GM19035 (cell line): ENCODE measurements around the gene OLFM4.

Experiments
- ATAC-seq: cut with Tn5 transposase; IDR thresholded peaks from one replicate; pipeline ENCODE4 v1.9.1; 2021; ENCODE audit not compliant: unreplicated experiment

The OLFM4 gene

GRCh38 chr13:53066411-53066810, 37.8 kb downstream of the OLFM4 start:
- no peak for ATAC-seq

GRCh38 chr13:53068585-53069520, 40.2 kb downstream of the OLFM4 start:
- no peak for ATAC-seq

- no peak for ATAC-seq
Observed at GRCh38 chr13:53069800-53070199, 41.2 kb downstream of the OLFM4 start.

GRCh38 chr13:53073711-53074110, 45.1 kb downstream of the OLFM4 start:
- no peak for ATAC-seq

- ATAC-seq = no peak
Observed at GRCh38 chr13:53074114-53074513, 45.5 kb downstream of the OLFM4 start.

- no peak for ATAC-seq
Observed at GRCh38 chr13:53075356-53076041, 46.9 kb downstream of the OLFM4 start.

- ATAC-seq = no peak
Observed at GRCh38 chr13:53079691-53080090, 51.1 kb downstream of the OLFM4 start.

- ATAC-seq = no peak
Observed at GRCh38 chr13:53088871-53089270, 60.3 kb downstream of the OLFM4 start.

- no peak for ATAC-seq
Observed at GRCh38 chr13:53089951-53090350, 61.3 kb downstream of the OLFM4 start.

- no peak for ATAC-seq
Observed at GRCh38 chr13:53090461-53090860, 61.8 kb downstream of the OLFM4 start.

- ATAC-seq = no peak
Observed at GRCh38 chr13:53092931-53093330, 64.3 kb downstream of the OLFM4 start.

- ATAC-seq = no peak
Observed at GRCh38 chr13:53098455-53098854, 69.8 kb downstream of the OLFM4 start.

- no peak for ATAC-seq
Observed at GRCh38 chr13:53100394-53101063, 71.9 kb downstream of the OLFM4 start.
